BLaER1 treated with 17β-estradiol and CSF1 and Interleukin-3, amounts not matched to agents 10 nM and 100 nM (cell line): ENCODE data around the gene GCHFR.

Experiments used
- H3K27ac ChIP-seq, 11 experiments: shearing (Covaris generic); formaldehyde crosslinking; 2 replicates each; pipeline ENCODE4 v1.8.1; 2022
- H3K27me3 ChIP-seq, 11 experiments: shearing (Covaris generic); formaldehyde crosslinking; 2 replicates each; pipeline ENCODE4 v1.8.1; 2022
- H3K36me3 ChIP-seq, 11 experiments: shearing (Covaris generic); formaldehyde crosslinking; 2 replicates each; pipeline ENCODE4 v1.8.1; 2022
- H3K4me1 ChIP-seq, 10 experiments: shearing (Covaris generic); formaldehyde crosslinking; 2 replicates each; pipeline ENCODE4 v1.8.1; 2022
- H3K4me2 ChIP-seq, 11 experiments: shearing (Covaris generic); formaldehyde crosslinking; 2 replicates each; pipeline ENCODE4 v1.8.1; 2022
- H3K4me3 ChIP-seq, 10 experiments: shearing (Covaris generic); formaldehyde crosslinking; 2 replicates each; pipeline ENCODE4 v1.8.1; 2022
- H3K9ac ChIP-seq, 11 experiments: shearing (Covaris generic); formaldehyde crosslinking; 2 replicates each; pipeline ENCODE4 v1.8.1; 2022
- H3K9me3 ChIP-seq, 11 experiments: shearing (Covaris generic); formaldehyde crosslinking; replicated peaks in 1 of 11; 2 replicates each; pipeline ENCODE4 v1.8.1; 2022
- H4K20me1 ChIP-seq, 11 experiments: shearing (Covaris generic); formaldehyde crosslinking; 2 replicates each; pipeline ENCODE4 v1.8.1; 2022
- Cebpa-rat ChIP-seq, 11 experiments: shearing (Covaris generic); IDR thresholded peaks; 2 replicates each; pipeline ENCODE4 v1.8.1; 2022

The GCHFR gene

GRCh38 chr15:40759961-40760360, 3.9 kb upstream of the GCHFR start:
- H3K27me3 ChIP-seq, result peaks cover 0 to 22% (median 6%) of the 10 kb centered on the region in 11 experiments; a peak in 9 of 22 replicates
- H3K4me3 ChIP-seq, result no peak overlapping the region
- peak overlapping the region in 2 of 11 experiments; percentile 12 to 25; a peak in 2 of 22 replicates for H3K4me2 ChIP-seq
- TF ChIP-seq Cebpa-rat (IDR thresholded peaks at IDR 0.05), result no peak
- H3K4me1 ChIP-seq, result peaks cover 26 to 62% (median 42%) of the 10 kb centered on the region in 10 experiments
- H3K36me3 ChIP-seq, result no peaks in the 10 kb centered on the region
- H3K27ac ChIP-seq, result no peak overlapping the region
- no peaks in the 10 kb centered on the region for H3K9me3 ChIP-seq
- 0 out of 22 replicates have a peak, but pooled peaks cover 0 to 3% (median 0%) of the 10 kb centered on the region in 11 experiments for H4K20me1 ChIP-seq
- H3K9ac ChIP-seq, result no peak overlapping the region

- Histone ChIP-seq H3K4me1 (peaks cover 45 to 68% (median 56%) of the 10 kb centered on the region in 10 experiments), H3K27me3 (peaks cover 0 to 23% (median 6%) of the 10 kb centered on the region in 11 experiments; a peak in 9 of 22 replicates), H3K4me2 (peak overlapping the region; percentile 98 to 100 (median 99)), H3K36me3 (peaks cover 0 to 13% (median 0%) of the 10 kb centered on the region in 11 experiments; a peak in 3 of 22 replicates), H3K27ac (peak overlapping the region; percentile 21 to 97 (median 56); a peak in 21 of 22 replicates), H4K20me1 (peaks cover 0 to 33% (median 10%) of the 10 kb centered on the region in 11 experiments; a peak in 9 of 22 replicates), H3K9me3 (no peaks in the 10 kb centered on the region), H3K9ac (peak overlapping the region; percentile 55 to 82 (median 75)), H3K4me3 (peak overlapping the region; percentile 62 to 76 (median 66))
- no peak for TF ChIP-seq Cebpa-rat (IDR thresholded peaks at IDR 0.05)
These were observed 708 bp upstream of the GCHFR start for GRCh38 chr15:40762919-40763800.

GRCh38 chr15:40764629-40765103, 798 bp downstream of the GCHFR start:
- Histone ChIP-seq H3K9ac (peak overlapping the region; percentile 55 to 82 (median 75); a peak in 21 of 22 replicates), H3K27ac (peak overlapping the region in 10 of 11 experiments; percentile 39 to 97 (median 57); a peak in 20 of 22 replicates), H3K9me3 (no peaks in the 10 kb centered on the region), H3K4me2 (peak overlapping the region; percentile 98 to 100 (median 99)), H3K27me3 (peaks cover 0 to 23% (median 6%) of the 10 kb centered on the region in 11 experiments; a peak in 9 of 22 replicates), H3K4me3 (peak overlapping the region; percentile 62 to 76 (median 66)), H4K20me1 (peaks cover 5 to 48% (median 24%) of the 10 kb centered on the region in 11 experiments; a peak in 14 of 22 replicates), H3K36me3 (peaks cover 0 to 13% (median 0%) of the 10 kb centered on the region in 11 experiments; a peak in 3 of 22 replicates), H3K4me1 (peaks cover 60 to 82% (median 71%) of the 10 kb centered on the region in 10 experiments)
- no peak; a peak in 1 of 22 replicates for TF ChIP-seq Cebpa-rat (IDR thresholded peaks at IDR 0.05)

DNA sequence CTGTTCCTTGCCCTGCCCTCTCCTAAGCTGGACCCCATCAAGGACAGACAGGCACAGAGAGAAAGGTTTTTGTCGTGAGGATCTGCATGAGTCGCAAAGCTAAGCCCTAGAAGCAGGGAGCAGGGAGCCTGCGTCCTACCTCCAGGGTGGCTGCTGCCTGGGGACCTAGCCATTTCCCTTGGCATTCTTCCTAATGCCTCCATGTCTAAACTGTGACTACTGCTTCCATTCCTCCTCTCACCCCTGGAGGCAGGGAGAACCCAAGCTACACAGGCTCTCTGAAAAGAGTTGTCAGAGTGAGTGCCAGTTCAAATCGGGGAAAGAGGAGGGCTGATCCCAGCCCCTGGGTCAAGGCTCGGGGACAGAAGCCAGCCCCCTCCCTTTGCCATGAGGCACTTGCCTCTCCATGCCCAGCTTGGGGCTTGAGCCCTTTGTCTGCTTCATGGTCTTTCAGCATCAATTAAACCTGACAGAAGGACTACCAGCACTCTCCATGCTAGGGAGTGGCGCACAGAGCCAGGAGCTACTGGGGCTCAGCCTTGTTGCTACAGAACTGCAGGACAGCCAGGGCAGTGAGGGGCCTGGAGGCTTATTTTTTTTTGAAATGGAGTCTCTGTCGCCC, 2.4 kb downstream of the GCHFR start:
- no peak for TF ChIP-seq Cebpa-rat (IDR thresholded peaks at IDR 0.05)
- Histone ChIP-seq H3K4me2 (peak overlapping the region; percentile 98 to 100 (median 99); a peak in 21 of 22 replicates), H3K9ac (peak overlapping the region in 4 of 11 experiments; percentile 43 to 82 (median 66); a peak in 8 of 22 replicates), H3K4me1 (peaks cover 77 to 91% (median 88%) of the 10 kb centered on the region in 10 experiments), H3K27ac (peak overlapping the region in 4 of 11 experiments; percentile 64 to 97 (median 82); a peak in 6 of 22 replicates), H4K20me1 (peaks cover 10 to 64% (median 39%) of the 10 kb centered on the region in 11 experiments; a peak in 16 of 22 replicates), H3K9me3 (no peaks in the 10 kb centered on the region), H3K4me3 (no peak overlapping the region), H3K36me3 (peaks cover 0 to 13% (median 0%) of the 10 kb centered on the region in 11 experiments; a peak in 3 of 22 replicates), H3K27me3 (peaks cover 0 to 23% (median 6%) of the 10 kb centered on the region in 11 experiments; a peak in 9 of 22 replicates)

GRCh38 chr15:40766906-40767837, 3.3 kb downstream of the GCHFR start:
- no peak for TF ChIP-seq Cebpa-rat (IDR thresholded peaks at IDR 0.05)
- H3K36me3 ChIP-seq, result peaks cover 0 to 18% (median 0%) of the 10 kb centered on the region in 11 experiments; a peak in 3 of 22 replicates
- peak overlapping the region in 7 of 11 experiments; percentile 3 to 87 (median 79); a peak in 11 of 22 replicates for H3K9ac ChIP-seq
- no peaks in the 10 kb centered on the region for H3K9me3 ChIP-seq
- peak overlapping the region in 2 of 10 experiments; percentile 3 to 42; a peak in 4 of 20 replicates for H3K4me3 ChIP-seq
- peaks cover 85 to 100% (median 96%) of the 10 kb centered on the region in 10 experiments for H3K4me1 ChIP-seq
- H3K27ac ChIP-seq, result peak overlapping the region in 4 of 11 experiments; percentile 87 to 97 (median 92); a peak in 7 of 22 replicates
- peaks cover 10 to 73% (median 46%) of the 10 kb centered on the region in 11 experiments; a peak in 16 of 22 replicates for H4K20me1 ChIP-seq
- H3K4me2 ChIP-seq, result peak overlapping the region; percentile 90 to 100 (median 99)
- peaks cover 0 to 23% (median 6%) of the 10 kb centered on the region in 11 experiments; a peak in 9 of 22 replicates for H3K27me3 ChIP-seq

- H4K20me1 ChIP-seq, result peaks cover 10 to 80% (median 52%) of the 10 kb centered on the region in 11 experiments; a peak in 16 of 22 replicates
- H3K4me2 ChIP-seq, result peak overlapping the region; percentile 90 to 100 (median 99)
- no peaks in the 10 kb centered on the region for H3K9me3 ChIP-seq
- peaks cover 0 to 21% (median 6%) of the 10 kb centered on the region in 11 experiments; a peak in 9 of 22 replicates for H3K27me3 ChIP-seq
- TF ChIP-seq Cebpa-rat (IDR thresholded peaks at IDR 0.05), result no peak
- peaks cover 87 to 100% (median 100%) of the 10 kb centered on the region in 10 experiments for H3K4me1 ChIP-seq
- peak overlapping the region in 9 of 11 experiments; percentile 34 to 87 (median 67); a peak in 16 of 22 replicates for H3K9ac ChIP-seq
- peak overlapping the region in 6 of 10 experiments; percentile 2 to 55 (median 40); a peak in 7 of 20 replicates for H3K4me3 ChIP-seq
- H3K36me3 ChIP-seq, result peaks cover 0 to 21% (median 4%) of the 10 kb centered on the region in 11 experiments; a peak in 9 of 22 replicates
- peak overlapping the region in 7 of 11 experiments; percentile 65 to 97 (median 87); a peak in 11 of 22 replicates for H3K27ac ChIP-seq
These were observed 4.1 kb downstream of the GCHFR start for GRCh38 chr15:40767838-40768500.
